SK-N-SH treated with all-trans-retinoic acid at 6 μM for 48 hours (cell line): ENCODE measurements around the gene MED8.

Experiments used
- ATAC-seq: fragments of 200-7000 bp; cut with Tn5 transposase; 3 replicates; pipeline ENCODE4 v1.9.1; 2020; ENCODE audit warnings: mild to moderate bottlenecking, moderate library complexity
- ARNTL ChIP-seq: fragments of 450-650 bp; formaldehyde crosslinking; IDR thresholded peaks from 2 replicates; pipeline ENCODE4 v1.5.0; 2020; ENCODE audit warnings: low read depth, mild to moderate bottlenecking, moderate library complexity, borderline replicate concordance
- BACH2 ChIP-seq: fragments of 250-450 bp; sonication (Bioruptor Pico); IDR thresholded peaks from 2 replicates; pipeline ENCODE4 v1.9.0; 2021; ENCODE audit warnings: mild to moderate bottlenecking, borderline replicate concordance
- CSDC2 ChIP-seq: fragments of 250-450 bp; sonication (Bioruptor Pico); IDR thresholded peaks from 2 replicates; pipeline ENCODE4 v1.5.0; 2020; ENCODE audit warnings: mild to moderate bottlenecking, moderate library complexity
- ESRRG ChIP-seq: fragments of 250-450 bp; sonication (Bioruptor Pico); IDR thresholded peaks from 2 replicates; pipeline ENCODE4 v1.6.1; 2021; ENCODE audit warnings: mild to moderate bottlenecking
- GLIS3 ChIP-seq: fragments of 250-450 bp; sonication (Bioruptor Pico); IDR thresholded peaks from 2 replicates; pipeline ENCODE4 v1.5.0; 2020; ENCODE audit warnings: mild to moderate bottlenecking, moderate library complexity
- ISL1 ChIP-seq: fragments of 250-450 bp; sonication (Bioruptor Pico); IDR thresholded peaks from 2 replicates; pipeline ENCODE4 v2.1.2; 2022; ENCODE audit warnings: mild to moderate bottlenecking, moderate library complexity
- OSR1 ChIP-seq: fragments of 250-450 bp; sonication (Bioruptor Pico); IDR thresholded peaks from 2 replicates; pipeline ENCODE4 v1.8.0; 2022; ENCODE audit warnings: moderate library complexity, mild to moderate bottlenecking, inconsistent platforms
- PATZ1 ChIP-seq: fragments of 250-450 bp; sonication (Bioruptor Pico); IDR thresholded peaks from 2 replicates; pipeline ENCODE4 v1.8.0; 2020; ENCODE audit warnings: mild to moderate bottlenecking, moderate library complexity, borderline replicate concordance
- PPARA ChIP-seq: fragments of 250-450 bp; sonication (Bioruptor Pico); IDR thresholded peaks from 2 replicates; pipeline ENCODE4 v1.5.0; 2020; ENCODE audit warnings: mild to moderate bottlenecking, borderline replicate concordance
- RARB ChIP-seq: fragments of 250-450 bp; sonication (Bioruptor Pico); IDR thresholded peaks from 2 replicates; pipeline ENCODE4 v1.8.0; 2021; ENCODE audit warnings: mild to moderate bottlenecking, moderate library complexity
- SNAI2 ChIP-seq: fragments of 250-450 bp; sonication (Bioruptor Pico); IDR thresholded peaks from 2 replicates; pipeline ENCODE4 v1.5.0; 2020; ENCODE audit warnings: mild to moderate bottlenecking, moderate library complexity
- TCF4 ChIP-seq: fragments of 250-450 bp; sonication (Bioruptor Pico); IDR thresholded peaks from 2 replicates; pipeline ENCODE4 v1.8.0; 2021; ENCODE audit warnings: mild to moderate bottlenecking, moderate library complexity, borderline replicate concordance
- TOX ChIP-seq: fragments of 250-450 bp; sonication (Bioruptor Pico); IDR thresholded peaks from 2 replicates; pipeline ENCODE4 v1.8.0; 2021; ENCODE audit warnings: mild to moderate bottlenecking, moderate library complexity, borderline replicate concordance
- ZC3H10 ChIP-seq: fragments of 250-450 bp; sonication (Bioruptor Pico); IDR thresholded peaks from 2 replicates; pipeline ENCODE4 v1.5.1; 2021; ENCODE audit warnings: mild to moderate bottlenecking, moderate library complexity
- ZFP3 ChIP-seq: fragments of 250-450 bp; sonication (Bioruptor Pico); IDR thresholded peaks from 2 replicates; pipeline ENCODE4 v1.5.0; 2020; ENCODE audit warnings: mild to moderate bottlenecking, moderate library complexity
- ZFP30 ChIP-seq: fragments of 450-650 bp; formaldehyde crosslinking; IDR thresholded peaks from 2 replicates; pipeline ENCODE4 v1.5.0; 2022; ENCODE audit warnings: mild to moderate bottlenecking, moderate library complexity
- ZNF565 ChIP-seq: fragments of 450-650 bp; formaldehyde crosslinking; conservative IDR thresholded peaks from 2 replicates; pipeline ENCODE4 v1.5.0; 2020; ENCODE audit warnings: low read depth, mild to moderate bottlenecking, moderate library complexity
- ZNF70 ChIP-seq: fragments of 450-650 bp; formaldehyde crosslinking; IDR thresholded peaks from 2 replicates; pipeline ENCODE4 v1.5.0; 2020; ENCODE audit warnings: mild to moderate bottlenecking, moderate library complexity
- ZNF8 ChIP-seq: fragments of 450-650 bp; formaldehyde crosslinking; IDR thresholded peaks from 2 replicates; pipeline ENCODE4 v1.5.0; 2020; ENCODE audit warnings: mild to moderate bottlenecking, moderate library complexity
- TF ChIP-seq, protein P1 (sequence below): fragments of 250-450 bp; sonication (Bioruptor Pico); IDR thresholded peaks from 2 replicates; pipeline ENCODE4 v1.5.1; 2021; ENCODE audit warnings: mild to moderate bottlenecking, moderate library complexity
- TF ChIP-seq, protein P2 (sequence below): fragments of 250-450 bp; sonication (Bioruptor Pico); IDR thresholded peaks from 2 replicates; pipeline ENCODE4 v1.5.0; 2020; ENCODE audit warnings: mild to moderate bottlenecking, moderate library complexity
- TF ChIP-seq, protein P3 (sequence below): fragments of 250-450 bp; sonication (Bioruptor Pico); IDR thresholded peaks from 2 replicates; pipeline ENCODE4 v1.5.1; 2020; ENCODE audit warnings: low read depth, mild to moderate bottlenecking, moderate library complexity

MED8 gene

GRCh38 chr1:43418858-43419257 lies 29.3 kb upstream of the MED8 start:
- no peak for ATAC-seq
- no peak for TF ChIP-seq TCF4 (CRISPR knock-in tag)
- TF ChIP-seq, protein P1, sequence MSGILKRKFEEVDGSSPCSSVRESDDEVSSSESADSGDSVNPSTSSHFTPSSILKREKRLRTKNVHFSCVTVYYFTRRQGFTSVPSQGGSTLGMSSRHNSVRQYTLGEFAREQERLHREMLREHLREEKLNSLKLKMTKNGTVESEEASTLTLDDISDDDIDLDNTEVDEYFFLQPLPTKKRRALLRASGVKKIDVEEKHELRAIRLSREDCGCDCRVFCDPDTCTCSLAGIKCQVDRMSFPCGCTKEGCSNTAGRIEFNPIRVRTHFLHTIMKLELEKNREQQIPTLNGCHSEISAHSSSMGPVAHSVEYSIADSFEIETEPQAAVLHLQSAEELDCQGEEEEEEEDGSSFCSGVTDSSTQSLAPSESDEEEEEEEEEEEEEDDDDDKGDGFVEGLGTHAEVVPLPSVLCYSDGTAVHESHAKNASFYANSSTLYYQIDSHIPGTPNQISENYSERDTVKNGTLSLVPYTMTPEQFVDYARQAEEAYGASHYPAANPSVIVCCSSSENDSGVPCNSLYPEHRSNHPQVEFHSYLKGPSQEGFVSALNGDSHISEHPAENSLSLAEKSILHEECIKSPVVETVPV (CRISPR knock-in tag) = no peak
- TF ChIP-seq ZNF565 (CRISPR knock-in tag) = no peak
- TF ChIP-seq RARB (CRISPR knock-in tag) = no peak
- TF ChIP-seq, protein P2, sequence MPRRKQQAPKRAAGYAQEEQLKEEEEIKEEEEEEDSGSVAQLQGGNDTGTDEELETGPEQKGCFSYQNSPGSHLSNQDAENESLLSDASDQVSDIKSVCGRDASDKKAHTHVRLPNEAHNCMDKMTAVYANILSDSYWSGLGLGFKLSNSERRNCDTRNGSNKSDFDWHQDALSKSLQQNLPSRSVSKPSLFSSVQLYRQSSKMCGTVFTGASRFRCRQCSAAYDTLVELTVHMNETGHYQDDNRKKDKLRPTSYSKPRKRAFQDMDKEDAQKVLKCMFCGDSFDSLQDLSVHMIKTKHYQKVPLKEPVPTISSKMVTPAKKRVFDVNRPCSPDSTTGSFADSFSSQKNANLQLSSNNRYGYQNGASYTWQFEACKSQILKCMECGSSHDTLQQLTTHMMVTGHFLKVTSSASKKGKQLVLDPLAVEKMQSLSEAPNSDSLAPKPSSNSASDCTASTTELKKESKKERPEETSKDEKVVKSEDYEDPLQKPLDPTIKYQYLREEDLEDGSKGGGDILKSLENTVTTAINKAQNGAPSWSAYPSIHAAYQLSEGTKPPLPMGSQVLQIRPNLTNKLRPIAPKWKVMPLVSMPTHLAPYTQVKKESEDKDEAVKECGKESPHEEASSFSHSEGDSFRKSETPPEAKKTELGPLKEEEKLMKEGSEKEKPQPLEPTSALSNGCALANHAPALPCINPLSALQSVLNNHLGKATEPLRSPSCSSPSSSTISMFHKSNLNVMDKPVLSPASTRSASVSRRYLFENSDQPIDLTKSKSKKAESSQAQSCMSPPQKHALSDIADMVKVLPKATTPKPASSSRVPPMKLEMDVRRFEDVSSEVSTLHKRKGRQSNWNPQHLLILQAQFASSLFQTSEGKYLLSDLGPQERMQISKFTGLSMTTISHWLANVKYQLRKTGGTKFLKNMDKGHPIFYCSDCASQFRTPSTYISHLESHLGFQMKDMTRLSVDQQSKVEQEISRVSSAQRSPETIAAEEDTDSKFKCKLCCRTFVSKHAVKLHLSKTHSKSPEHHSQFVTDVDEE (CRISPR knock-in tag) = no peak
- TF ChIP-seq PPARA = no peak
- no peak for TF ChIP-seq TOX (CRISPR knock-in tag)
- TF ChIP-seq ZNF8 (CRISPR knock-in tag) = no peak
- TF ChIP-seq, protein P3, sequence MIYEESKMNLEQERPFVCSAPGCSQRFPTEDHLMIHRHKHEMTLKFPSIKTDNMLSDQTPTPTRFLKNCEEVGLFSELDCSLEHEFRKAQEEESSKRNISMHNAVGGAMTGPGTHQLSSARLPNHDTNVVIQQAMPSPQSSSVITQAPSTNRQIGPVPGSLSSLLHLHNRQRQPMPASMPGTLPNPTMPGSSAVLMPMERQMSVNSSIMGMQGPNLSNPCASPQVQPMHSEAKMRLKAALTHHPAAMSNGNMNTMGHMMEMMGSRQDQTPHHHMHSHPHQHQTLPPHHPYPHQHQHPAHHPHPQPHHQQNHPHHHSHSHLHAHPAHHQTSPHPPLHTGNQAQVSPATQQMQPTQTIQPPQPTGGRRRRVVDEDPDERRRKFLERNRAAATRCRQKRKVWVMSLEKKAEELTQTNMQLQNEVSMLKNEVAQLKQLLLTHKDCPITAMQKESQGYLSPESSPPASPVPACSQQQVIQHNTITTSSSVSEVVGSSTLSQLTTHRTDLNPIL (CRISPR knock-in tag) = no peak
- TF ChIP-seq OSR1 (CRISPR knock-in tag) = no peak
- TF ChIP-seq BACH2 (CRISPR knock-in tag) = no peak
- no peak for TF ChIP-seq GLIS3 (CRISPR knock-in tag)
- no peak for TF ChIP-seq ZFP30
- no peak for TF ChIP-seq ZFP3 (CRISPR knock-in tag)
- TF ChIP-seq ISL1 (CRISPR knock-in tag) = no peak
- TF ChIP-seq SNAI2 (CRISPR knock-in tag) = no peak
- TF ChIP-seq ARNTL = no peak
- TF ChIP-seq PATZ1 = no peak
- no peak for TF ChIP-seq ESRRG

DNA sequence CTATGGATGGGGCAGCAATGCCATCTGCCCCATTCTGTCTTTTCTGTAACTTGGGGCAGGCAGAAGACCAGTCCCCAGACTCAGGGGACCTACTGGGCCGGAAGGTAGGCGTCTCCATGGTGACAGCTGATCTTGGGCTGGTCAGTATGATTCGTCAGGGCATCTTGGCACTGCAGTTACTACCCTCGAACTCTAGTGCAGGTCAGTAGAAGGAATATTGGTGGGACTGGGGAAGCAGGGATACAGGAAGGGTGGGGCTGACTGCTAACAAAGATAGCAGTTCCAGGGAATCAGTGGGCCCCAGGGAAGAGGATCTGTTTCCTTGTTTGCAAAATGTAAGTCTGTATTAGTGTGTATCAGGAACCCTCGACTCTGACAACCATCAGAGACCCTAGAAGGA lies 26.3 kb upstream of the MED8 start:
- no peak for ATAC-seq
- TF ChIP-seq BACH2 (CRISPR knock-in tag) (no peak), TCF4 (CRISPR knock-in tag) (no peak), SNAI2 (CRISPR knock-in tag) (no peak), ZNF565 (CRISPR knock-in tag) (no peak), CSDC2 (CRISPR knock-in tag) (no peak), ZNF70 (CRISPR knock-in tag) (no peak), ISL1 (CRISPR knock-in tag) (no peak), GLIS3 (CRISPR knock-in tag) (no peak), OSR1 (CRISPR knock-in tag) (no peak), PPARA (no peak), ESRRG (no peak)
- TF ChIP-seq, protein P3 (CRISPR knock-in tag) = no peak

DNA sequence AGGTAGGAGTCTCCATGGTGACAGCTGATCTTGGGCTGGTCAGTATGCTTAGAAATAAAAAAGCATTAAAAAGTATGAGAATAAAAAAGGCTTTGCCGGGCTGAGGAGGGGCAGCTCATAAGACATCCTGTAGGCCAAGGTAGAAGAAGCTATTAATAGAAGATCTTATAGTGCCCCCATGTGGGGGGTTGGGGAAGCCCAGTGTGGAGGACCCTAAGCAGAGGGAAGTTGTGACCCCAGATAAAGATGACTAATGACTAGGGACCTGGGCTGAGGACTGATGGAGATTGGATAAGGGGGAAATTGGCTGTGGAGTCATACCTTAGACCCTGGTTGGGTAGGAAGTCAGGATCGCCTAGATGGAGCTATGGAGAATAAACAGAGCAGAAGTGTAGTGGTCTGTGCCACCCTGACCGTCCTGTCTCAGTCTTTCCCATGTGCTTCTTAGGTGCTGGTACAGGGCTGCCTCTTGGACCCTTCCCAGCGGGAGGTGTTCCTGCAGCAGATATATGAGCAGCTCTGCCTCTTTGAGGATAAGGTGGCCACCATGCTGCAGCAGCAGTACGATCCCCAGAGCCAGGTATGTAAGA lies 25.1 kb upstream of the MED8 start:
- peak; percentile 95 for ATAC-seq
- TF ChIP-seq PATZ1 (no peak), GLIS3 (CRISPR knock-in tag) (no peak), SNAI2 (CRISPR knock-in tag) (no peak), PPARA (no peak), ZNF8 (CRISPR knock-in tag) (no peak), ZC3H10 (no peak), ZNF70 (CRISPR knock-in tag) (no peak), BACH2 (CRISPR knock-in tag) (no peak), ZFP3 (CRISPR knock-in tag) (no peak)
- TF ChIP-seq, protein P2 (CRISPR knock-in tag) = no peak
